H9 (cell line): Measurements from ENCODE around the gene C1orf226. TPM values are rescaled to one million over a fixed set of nuclear protein-coding genes. Genes with fewer than 3 reads are reported as not detected.

ENCODE experiments used
- DNase-seq: peaks from one replicate; pipeline ENCODE4 v3.0.0-alpha.2; 2017
- H2AFZ ChIP-seq: one replicate; pipeline ENCODE4 v1.6.1; 2013; ENCODE audit warnings: mild to moderate bottlenecking, low read length, control low read depth, moderate library complexity
- H2AK5ac ChIP-seq: 2 replicates; pipeline ENCODE4 v1.6.1; 2013; ENCODE audit warnings: low read length, control low read depth, mixed read lengths; ENCODE audit not compliant: insufficient read length
- H2BK120ac ChIP-seq: one replicate; pipeline ENCODE4 v1.6.1; 2013; ENCODE audit warnings: low read depth, mild to moderate bottlenecking, low read length, control low read depth, inconsistent platforms; ENCODE audit not compliant: poor library complexity, severe bottlenecking
- H2BK12ac ChIP-seq: 2 replicates; pipeline ENCODE4 v1.6.1; 2013; ENCODE audit warnings: low read length, control low read depth, mixed read lengths, low read depth; ENCODE audit not compliant: insufficient read length
- H2BK15ac ChIP-seq: 2 replicates; pipeline ENCODE4 v1.6.1; 2013; ENCODE audit warnings: low read depth, low read length, control low read depth
- H2BK20ac ChIP-seq: one replicate; pipeline ENCODE4 v1.6.1; 2013; ENCODE audit warnings: low read depth, mild to moderate bottlenecking, low read length, control low read depth, inconsistent platforms; ENCODE audit not compliant: poor library complexity, severe bottlenecking
- H2BK5ac ChIP-seq: 2 replicates; pipeline ENCODE4 v1.6.1; 2013; ENCODE audit warnings: low read length, control low read depth, mixed read lengths; ENCODE audit not compliant: insufficient read length
- H3K14ac ChIP-seq: 2 replicates; pipeline ENCODE4 v1.6.1; 2013; ENCODE audit warnings: low read length, control low read depth; ENCODE audit not compliant: insufficient read depth
- H3K18ac ChIP-seq: 2 replicates; pipeline ENCODE4 v1.6.1; 2013; ENCODE audit warnings: low read depth, mild to moderate bottlenecking, mixed read lengths, low read length, control low read depth; ENCODE audit not compliant: insufficient read length
- H3K23ac ChIP-seq: 2 replicates; pipeline ENCODE4 v1.6.1; 2013; ENCODE audit warnings: low read length, control low read depth, mixed read lengths, low read depth; ENCODE audit not compliant: insufficient read length
- H3K23me2 ChIP-seq: 2 replicates; pipeline ENCODE4 v1.6.1; 2013; ENCODE audit warnings: low read depth, mild to moderate bottlenecking, mixed read lengths, low read length, control low read depth; ENCODE audit not compliant: insufficient read length, poor library complexity, severe bottlenecking
- H3K27ac ChIP-seq: 2 replicates; pipeline ENCODE4 v1.5.1; 2013; ENCODE audit warnings: low read length, control low read depth, mixed read lengths, low read depth; ENCODE audit not compliant: insufficient read length
- H3K27me3 ChIP-seq: 2 replicates; pipeline ENCODE4 v1.6.1; 2013; ENCODE audit warnings: low read length, control low read depth, inconsistent platforms; ENCODE audit not compliant: insufficient read depth
- H3K4ac ChIP-seq: 2 replicates; pipeline ENCODE4 v1.6.1; 2013; ENCODE audit warnings: low read depth, mild to moderate bottlenecking, control low read depth, inconsistent platforms, low read length, moderate library complexity
- H3K4me1 ChIP-seq: 2 replicates; pipeline ENCODE4 v1.6.1; 2013; ENCODE audit warnings: low read length, control low read depth, inconsistent platforms; ENCODE audit not compliant: insufficient read depth
- H3K4me2 ChIP-seq: 2 replicates; pipeline ENCODE4 v1.6.1; 2013; ENCODE audit warnings: low read length, control low read depth, mixed read lengths; ENCODE audit not compliant: insufficient read length, insufficient read depth
- H3K56ac ChIP-seq: 2 replicates; pipeline ENCODE4 v1.6.1; 2013; ENCODE audit warnings: low read depth, mild to moderate bottlenecking, mixed read lengths, low read length, control low read depth; ENCODE audit not compliant: insufficient read length
- H3K79me1 ChIP-seq: 2 replicates; pipeline ENCODE4 v1.6.1; 2013; ENCODE audit warnings: low read depth, mild to moderate bottlenecking, moderate library complexity, low read length, control low read depth, inconsistent platforms; ENCODE audit not compliant: insufficient read depth, poor library complexity, severe bottlenecking
- H3K79me2 ChIP-seq: 2 replicates; pipeline ENCODE4 v1.6.1; 2013; ENCODE audit warnings: low read length, control low read depth, inconsistent platforms; ENCODE audit not compliant: insufficient read depth
- H3K9ac ChIP-seq: 2 replicates; pipeline ENCODE4 v1.6.1; 2013; ENCODE audit warnings: low read length, control low read depth, mixed read lengths; ENCODE audit not compliant: insufficient read length; ENCODE audit errors: extremely low read depth
- H3K9me3 ChIP-seq: one replicate; pipeline ENCODE4 v1.6.1; 2013; ENCODE audit warnings: low read depth, low read length, inconsistent platforms; ENCODE audit not compliant: control insufficient read depth
- H3T11ph ChIP-seq: one replicate; pipeline ENCODE4 v1.6.1; 2013; ENCODE audit warnings: mild to moderate bottlenecking, low read length, control low read depth, inconsistent platforms
- H4K20me1 ChIP-seq: one replicate; pipeline ENCODE4 v1.6.1; 2013; ENCODE audit not compliant: control insufficient read depth, insufficient read length, insufficient read depth
- H4K5ac ChIP-seq: 2 replicates; pipeline ENCODE4 v1.6.1; 2013; ENCODE audit warnings: low read depth, mild to moderate bottlenecking, mixed read lengths, low read length, control low read depth; ENCODE audit not compliant: insufficient read length
- H4K8ac ChIP-seq: replicated peaks from 2 replicates; pipeline ENCODE4 v1.6.1; 2013; ENCODE audit warnings: low read length, control low read depth, mixed read lengths, low read depth; ENCODE audit not compliant: insufficient read length
- H4K91ac ChIP-seq: 2 replicates; pipeline ENCODE4 v1.6.1; 2013; ENCODE audit warnings: low read depth, mild to moderate bottlenecking, moderate library complexity, mixed read lengths, low read length, control low read depth; ENCODE audit not compliant: insufficient read length
- H3K27ac Mint-ChIP-seq, 3 experiments: 2 replicates in 2 of 3; 3 replicates in 1 of 3; pipeline ENCODE4 v1.8.0; 2020 to 2021; ENCODE audit warnings: mixed read lengths in 3 of 3, mild to moderate bottlenecking in 1 of 3, moderate library complexity in 1 of 3
- H3K27me3 Mint-ChIP-seq: 2 replicates; pipeline ENCODE4 v1.8.0; 2021; ENCODE audit warnings: low read depth, mild to moderate bottlenecking, moderate library complexity, mixed read lengths
- H3K36me3 Mint-ChIP-seq, 3 experiments: 2 replicates in 2 of 3; 3 replicates in 1 of 3; pipeline ENCODE4 v1.8.0; 2020 to 2021; ENCODE audit warnings: low read depth in 3 of 3, mixed read lengths in 3 of 3; ENCODE audit not compliant: insufficient read depth in 1 of 3
- H3K4me1 Mint-ChIP-seq, 2 experiments: 2 replicates each; pipeline ENCODE4 v1.8.0; 2020; ENCODE audit warnings: mixed read lengths in 2 of 2
- H3K4me3 Mint-ChIP-seq, 2 experiments: 2 replicates in 1 of 2; 3 replicates in 1 of 2; pipeline ENCODE4 v1.8.0; 2020 to 2021; ENCODE audit warnings: mild to moderate bottlenecking in 2 of 2, mixed read lengths in 2 of 2, moderate library complexity in 1 of 2
- H3K9me3 Mint-ChIP-seq, 2 experiments: 2 replicates in 1 of 2; 3 replicates in 1 of 2; pipeline ENCODE4 v1.8.0; 2020; ENCODE audit warnings: mild to moderate bottlenecking in 2 of 2, mixed read lengths in 2 of 2, moderate library complexity in 1 of 2
- CTCF ChIP-seq: fragments of 200-600 bp; sonication (generic); conservative IDR thresholded peaks from 3 replicates; pipeline ENCODE4 v1.8.0; 2021; ENCODE audit warnings: antibody characterized with exemption, mild to moderate bottlenecking
- WGBS: extraction: QIAGEN DNeasy Blood & Tissue Kit; methylation state at CpG from one replicate; pipeline ENCODE4 v1.1.7; 2013; ENCODE audit warnings: missing lambda C conversion rate, low lambda C conversion rate, mixed read lengths; ENCODE audit not compliant: insufficient read length; ENCODE audit errors: extremely low coverage; 5-methylcytosine and 5-hydroxymethylcytosine counted together
- total RNA-seq: library from RNA; stranded (reverse); gene quantifications from 2 replicates; pipeline ENCODE4 v1.2.1, GENCODE V29; 2021

Gene C1orf226
- total RNA-seq, 1 experiment from 2014 or later: 11.5 TPM

DNA sequence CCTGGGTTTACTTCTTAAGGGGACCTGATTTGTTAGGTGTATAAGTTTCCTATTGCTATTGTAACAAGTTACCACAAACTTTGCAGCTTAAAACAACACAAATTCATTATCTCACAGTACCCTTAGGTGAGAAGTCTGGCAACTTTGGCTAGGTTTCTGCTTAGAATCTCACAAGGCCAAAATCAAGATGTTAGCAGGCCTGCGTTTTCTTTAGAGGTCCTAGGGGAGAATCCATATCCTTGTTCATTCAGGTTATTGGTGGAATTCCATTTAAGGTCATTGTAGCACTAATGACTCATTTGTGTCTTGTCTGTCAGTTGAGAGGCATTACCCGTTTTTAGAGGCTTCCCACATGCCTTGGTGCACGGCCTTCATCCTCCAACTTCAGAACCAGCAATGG is 38.6 kb downstream of the C1orf226 start:
- no peaks in the 10 kb centered on the region for H3K79me1 ChIP-seq
- no peak overlapping the region for H3T11ph ChIP-seq
- no peak overlapping the region for H2BK5ac ChIP-seq
- no peak overlapping the region for H3K14ac ChIP-seq
- peaks cover 8 to 13% of the 10 kb centered on the region in 2 experiments; a peak in 4 of 5 replicates for H3K9me3 Mint-ChIP-seq
- WGBS: no CpG with 5 or more reads among the region's 3 CpGs
- no peaks in the 10 kb centered on the region for H3K27me3 ChIP-seq
- TF ChIP-seq CTCF: no peak
- no peak overlapping the region for H2BK12ac ChIP-seq
- no peak for DNase-seq
- H4K5ac ChIP-seq: no peak overlapping the region
- no peaks in the 10 kb centered on the region for H3K4me1 ChIP-seq
- no peak overlapping the region for H2AFZ ChIP-seq
- no peak overlapping the region for H4K91ac ChIP-seq
- no peak overlapping the region for H3K18ac ChIP-seq
- no peak overlapping the region for H2BK20ac ChIP-seq
- H3K56ac ChIP-seq: no peak overlapping the region
- H3K36me3 Mint-ChIP-seq: peaks cover 0 to 7% (median 6%) of the 10 kb centered on the region in 3 experiments; a peak in 3 of 7 replicates
- no peak overlapping the region for H3K4me3 Mint-ChIP-seq
- H3K27ac Mint-ChIP-seq: no peak overlapping the region
- H2BK15ac ChIP-seq: no peak overlapping the region
- no peaks in the 10 kb centered on the region for H3K4me1 Mint-ChIP-seq
- no peaks in the 10 kb centered on the region for H3K23me2 ChIP-seq
- H3K4me2 ChIP-seq: no peak overlapping the region
- H3K79me2 ChIP-seq: no peaks in the 10 kb centered on the region
- H3K23ac ChIP-seq: no peak overlapping the region
- H2BK120ac ChIP-seq: no peak overlapping the region
- H3K27me3 Mint-ChIP-seq: peaks cover 2% of the 10 kb centered on the region; the same call in 1 of the 2 replicates
- no peaks in the 10 kb centered on the region for H3K9me3 ChIP-seq
- no peaks in the 10 kb centered on the region for H4K20me1 ChIP-seq
- H3K9ac ChIP-seq: no peak overlapping the region
- no peak overlapping the region for H2AK5ac ChIP-seq
- H3K27ac ChIP-seq: no peak overlapping the region
- no peak overlapping the region for H3K4ac ChIP-seq
- no peak overlapping the region for H4K8ac ChIP-seq
